Suppressor macrophage (primary cell): ENCODE data around the gene DARS1.
"Not testable (repeated sequence)": the region's sequence is repeated elsewhere in the genome, so short reads cannot be mapped to it uniquely, and the experiment has no call there.

Experiments
- DNase-seq, 4 experiments: peaks; one replicate each; pipeline ENCODE4 v3.0.0-alpha.2; 2020 to 2022

The DARS1 gene

GRCh38 chr2:135984199-135985017, 1.0 kb downstream of the DARS1 start:
- no peak for DNase-seq

- peak in 1 of 4 experiments; percentile 27 for DNase-seq
These were observed 4.9 kb downstream of the DARS1 start for GRCh38 chr2:135980434-135981079.

GRCh38 chr2:135975702-135976101, 9.7 kb downstream of the DARS1 start:
- DNase-seq, result no peak

- DNase-seq, result no peak
These were observed 11.4 kb downstream of the DARS1 start for GRCh38 chr2:135974036-135974435.

GRCh38 chr2:135969655-135970387, 15.6 kb downstream of the DARS1 start:
- no peak for DNase-seq

- DNase-seq, result no peak
These were observed 19.7 kb downstream of the DARS1 start for GRCh38 chr2:135965756-135966155.

- DNase-seq, result not testable (repeated sequence)
These were observed 21.0 kb downstream of the DARS1 start for GRCh38 chr2:135964404-135964803.

- DNase-seq, result no peak
These were observed 21.6 kb downstream of the DARS1 start for GRCh38 chr2:135963841-135964240.

- no peak for DNase-seq
These were observed 22.9 kb downstream of the DARS1 start for GRCh38 chr2:135962366-135963123.

GRCh38 chr2:135960656-135961551, 24.5 kb downstream of the DARS1 start:
- no peak for DNase-seq

- DNase-seq, result no peak
These were observed 25.3 kb downstream of the DARS1 start for GRCh38 chr2:135960150-135960549.

- not testable (repeated sequence) for DNase-seq
These were observed 26.5 kb downstream of the DARS1 start for GRCh38 chr2:135958927-135959326.

- no peak for DNase-seq
These were observed 31.3 kb downstream of the DARS1 start for GRCh38 chr2:135954020-135954601.

GRCh38 chr2:135952891-135953290, 32.5 kb downstream of the DARS1 start:
- peak in 1 of 4 experiments; percentile 4 for DNase-seq

- DNase-seq, result no peak
These were observed 34.3 kb downstream of the DARS1 start for GRCh38 chr2:135951041-135951583.

- no peak for DNase-seq
These were observed 35.8 kb downstream of the DARS1 start for GRCh38 chr2:135949451-135950234.

GRCh38 chr2:135948642-135949355, 36.6 kb downstream of the DARS1 start:
- peak in 1 of 4 experiments; percentile 9 for DNase-seq

GRCh38 chr2:135948141-135948540, 37.3 kb downstream of the DARS1 start:
- no peak for DNase-seq

- no peak for DNase-seq
These were observed 37.9 kb downstream of the DARS1 start for GRCh38 chr2:135947483-135947882.
